ENCODE results near the gene LRP5. TPM values are rescaled to one million over a fixed set of nuclear protein-coding genes. Genes with fewer than 3 reads are reported as not detected.

The LRP5 gene
- total RNA-seq, 2 experiments from 2014 or later: 2.0 to 2.9 TPM

GRCh38 chr11:68308068-68308467, 4.3 kb upstream of the LRP5 start:
- Mint-ChIP-seq H3K27ac (no peak overlapping the region), H3K36me3 (ENCODE audit: low read depth) (no peaks in the 10 kb centered on the region), H3K9me3 (no peaks in the 10 kb centered on the region), H3K27me3 (no peaks in the 10 kb centered on the region), H3K4me1 (ENCODE audit: low read depth) (peaks cover 8% of the 10 kb centered on the region), H3K4me3 (no peak overlapping the region)
- Histone ChIP-seq H3K27me3 (ENCODE audit: control insufficient read depth in 1 of 2, insufficient read depth in 2 of 2, low read length in 2 of 2) (no peaks in the 10 kb centered on the region), H3K4me1 (ENCODE audit: insufficient read depth, low read length) (peaks cover 4% of the 10 kb centered on the region), H3K36me3 (ENCODE audit: insufficient read depth, low read length) (no peaks in the 10 kb centered on the region), H3K9me3 (ENCODE audit: control insufficient read depth in 1 of 2, insufficient read depth in 1 of 2, low read length in 2 of 2) (peaks cover 0 to 8% of the 10 kb centered on the region in 2 experiments), H3K27ac (ENCODE audit: low read depth in 1 of 2, low read length in 2 of 2) (no peak overlapping the region), H3K4me3 (ENCODE audit: low read length) (no peak overlapping the region)
- CTCF ChIA-PET: no interaction called here
- ATAC-seq (ENCODE audit: poor library complexity) (no peak), DNase-seq (no peak)
- TF ChIP-seq, protein P1, sequence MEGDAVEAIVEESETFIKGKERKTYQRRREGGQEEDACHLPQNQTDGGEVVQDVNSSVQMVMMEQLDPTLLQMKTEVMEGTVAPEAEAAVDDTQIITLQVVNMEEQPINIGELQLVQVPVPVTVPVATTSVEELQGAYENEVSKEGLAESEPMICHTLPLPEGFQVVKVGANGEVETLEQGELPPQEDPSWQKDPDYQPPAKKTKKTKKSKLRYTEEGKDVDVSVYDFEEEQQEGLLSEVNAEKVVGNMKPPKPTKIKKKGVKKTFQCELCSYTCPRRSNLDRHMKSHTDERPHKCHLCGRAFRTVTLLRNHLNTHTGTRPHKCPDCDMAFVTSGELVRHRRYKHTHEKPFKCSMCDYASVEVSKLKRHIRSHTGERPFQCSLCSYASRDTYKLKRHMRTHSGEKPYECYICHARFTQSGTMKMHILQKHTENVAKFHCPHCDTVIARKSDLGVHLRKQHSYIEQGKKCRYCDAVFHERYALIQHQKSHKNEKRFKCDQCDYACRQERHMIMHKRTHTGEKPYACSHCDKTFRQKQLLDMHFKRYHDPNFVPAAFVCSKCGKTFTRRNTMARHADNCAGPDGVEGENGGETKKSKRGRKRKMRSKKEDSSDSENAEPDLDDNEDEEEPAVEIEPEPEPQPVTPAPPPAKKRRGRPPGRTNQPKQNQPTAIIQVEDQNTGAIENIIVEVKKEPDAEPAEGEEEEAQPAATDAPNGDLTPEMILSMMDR (IDR thresholded peaks at IDR 0.05): no peak
- intact Hi-C loops (cut with DNase I, micrococcal nuclease): no loop called here
- POLR2A ChIA-PET: interaction anchor here (0.6 kb wide), 1 partner anchor 99 kb away, joined by 4 read pairs; no protein-coding TSS in a partner anchor

- Histone ChIP-seq H3K4me3 (ENCODE audit: low read length) (no peak overlapping the region), H3K36me3 (ENCODE audit: insufficient read depth, low read length) (no peaks in the 10 kb centered on the region), H3K27me3 (ENCODE audit: control insufficient read depth in 1 of 2, insufficient read depth in 2 of 2, low read length in 2 of 2) (peaks cover 0 to 5% of the 10 kb centered on the region in 2 experiments), H3K27ac (ENCODE audit: low read depth in 1 of 2, low read length in 2 of 2) (no peak overlapping the region), H3K9me3 (ENCODE audit: control insufficient read depth in 1 of 2, insufficient read depth in 1 of 2, low read length in 2 of 2) (no peaks in the 10 kb centered on the region), H3K4me1 (ENCODE audit: insufficient read depth, low read length) (peaks cover 20% of the 10 kb centered on the region)
- H3K27ac Mint-ChIP-seq: no peak overlapping the region
- POLR2A ChIA-PET: no interaction called here
- intact Hi-C loops (cut with DNase I, micrococcal nuclease): no loop called here
- TF ChIP-seq, protein P1 (IDR thresholded peaks at IDR 0.05): no peak
- peaks cover 20% of the 10 kb centered on the region for H3K4me1 Mint-ChIP-seq (ENCODE audit: low read depth)
- H3K27me3 Mint-ChIP-seq: no peaks in the 10 kb centered on the region
- H3K36me3 Mint-ChIP-seq (ENCODE audit: low read depth): no peaks in the 10 kb centered on the region
- no peak for ATAC-seq (ENCODE audit: poor library complexity)
- CTCF ChIA-PET: no interaction called here
- no peaks in the 10 kb centered on the region for H3K9me3 Mint-ChIP-seq
- DNase-seq: no peak
- H3K4me3 Mint-ChIP-seq: peak overlapping the region; percentile 80
Measured at GRCh38 chr11:68309621-68310185, 2.7 kb upstream of the LRP5 start.

DNA sequence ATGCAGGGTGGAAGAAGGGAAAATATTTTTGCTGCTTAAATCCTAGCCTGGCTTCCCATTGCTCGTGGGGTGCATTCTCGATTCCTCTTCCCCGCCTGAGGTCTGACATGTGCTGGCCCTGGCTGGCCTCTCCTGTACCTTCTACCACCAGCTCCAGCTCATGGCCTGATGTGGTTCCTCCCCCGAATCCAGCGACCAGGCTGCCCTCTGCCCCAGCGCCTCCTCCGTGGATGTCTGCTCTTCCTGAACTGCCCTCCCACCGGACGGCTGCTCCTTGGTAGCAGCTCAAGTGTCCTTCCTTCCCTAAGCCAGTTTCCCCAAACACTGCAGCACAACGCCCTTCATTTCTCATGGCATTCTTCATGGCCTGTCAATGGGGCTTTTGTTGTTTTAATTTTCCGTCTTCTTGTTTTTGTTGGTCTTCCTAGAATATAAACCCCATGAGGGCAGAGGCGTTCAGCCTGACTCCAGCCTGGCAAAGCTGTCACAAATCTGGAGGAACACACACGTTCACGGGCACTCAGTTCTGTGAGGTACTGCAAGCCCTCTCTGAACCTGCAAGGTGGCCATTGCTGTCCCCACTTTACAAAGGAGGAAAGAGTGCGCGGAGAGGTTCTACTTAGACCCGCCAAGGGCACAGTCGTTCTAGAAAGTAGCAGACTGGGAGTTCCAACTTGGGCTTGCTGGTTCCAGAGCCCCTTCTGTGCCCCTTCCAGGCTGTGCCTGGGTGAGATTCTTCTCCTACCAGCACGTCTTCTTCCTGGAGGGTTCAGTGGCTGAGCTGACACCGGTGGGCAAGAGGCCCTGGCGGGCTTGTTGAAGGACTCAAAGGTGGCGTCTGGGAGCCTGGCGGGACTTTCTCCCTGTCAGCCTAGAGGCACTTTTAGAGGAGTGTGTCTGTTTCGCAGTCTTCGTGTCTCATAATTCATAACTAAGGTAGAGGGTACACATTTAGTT, 953 bp upstream of the LRP5 start:
- H3K4me3 ChIP-seq (ENCODE audit: low read length): peak overlapping the region; percentile 22
- Mint-ChIP-seq H3K27me3 (peaks cover 3% of the 10 kb centered on the region), H3K4me1 (ENCODE audit: low read depth) (peaks cover 30% of the 10 kb centered on the region), H3K4me3 (peak overlapping the region; percentile 80), H3K27ac (peak overlapping the region; percentile 7), H3K36me3 (ENCODE audit: low read depth) (no peaks in the 10 kb centered on the region), H3K9me3 (no peaks in the 10 kb centered on the region)
- CTCF ChIA-PET: interaction anchor here (1.0 kb wide), 1 partner anchor 102 kb away, joined by 3 read pairs; no protein-coding TSS in a partner anchor
- TF ChIP-seq, protein P1 (IDR thresholded peaks at IDR 0.05): no peak
- intact Hi-C loops (cut with DNase I, micrococcal nuclease): no loop called here
- ATAC-seq (ENCODE audit: poor library complexity): no peak
- H3K4me1 ChIP-seq (ENCODE audit: insufficient read depth, low read length): peaks cover 20% of the 10 kb centered on the region
- H3K27me3 ChIP-seq (ENCODE audit: control insufficient read depth in 1 of 2, insufficient read depth in 2 of 2, low read length in 2 of 2): peaks cover 0 to 6% of the 10 kb centered on the region in 2 experiments
- no peaks in the 10 kb centered on the region for H3K9me3 ChIP-seq (ENCODE audit: control insufficient read depth in 1 of 2, insufficient read depth in 1 of 2, low read length in 2 of 2)
- POLR2A ChIA-PET: no interaction called here
- no peaks in the 10 kb centered on the region for H3K36me3 ChIP-seq (ENCODE audit: insufficient read depth, low read length)
- DNase-seq: no peak
- no peak overlapping the region for H3K27ac ChIP-seq (ENCODE audit: low read depth in 1 of 2, low read length in 2 of 2)
